ENCODE measurements around the gene RAB14.

The RAB14 gene

DNA sequence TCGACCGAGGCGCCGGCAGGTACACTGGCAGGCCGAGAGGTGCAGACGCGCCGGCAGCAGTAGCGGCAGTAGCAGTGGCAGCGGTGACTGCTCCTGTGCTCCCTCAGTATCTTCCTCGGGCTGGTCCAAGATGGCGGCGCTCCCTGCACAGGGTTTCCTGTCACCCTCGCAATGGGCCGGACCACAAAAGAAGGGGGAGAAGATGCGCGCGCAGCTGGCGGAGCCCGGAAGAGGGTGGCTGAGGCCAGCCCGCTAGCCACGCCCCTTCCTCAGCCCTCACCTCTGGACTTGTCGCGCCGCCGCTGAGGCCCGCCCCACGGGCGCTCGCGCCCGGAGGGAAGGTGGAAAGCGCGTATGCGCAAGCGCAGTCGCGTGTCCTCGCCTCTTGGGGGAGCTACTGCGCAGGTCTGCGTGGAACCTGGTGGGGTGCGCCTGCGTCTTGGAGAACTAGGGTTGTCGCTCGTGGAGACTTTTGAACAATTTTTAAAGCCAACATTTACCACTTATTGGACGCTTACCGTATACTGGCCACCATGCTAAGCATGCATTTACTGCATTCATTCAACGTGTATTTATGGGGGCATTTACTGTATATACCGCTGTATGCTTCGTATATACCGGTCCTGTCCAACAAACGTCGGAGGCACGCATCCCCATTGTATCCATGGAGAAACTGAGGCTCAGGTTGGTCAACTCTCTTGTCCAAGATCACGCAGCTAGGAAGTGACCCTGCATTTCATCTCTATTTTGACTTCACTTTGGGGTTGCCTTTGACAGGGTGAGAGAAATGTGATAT lies at the start of gene RAB14:
TSS of gene RAB14 (minus strand) at position 132 of the 796 bp plus-strand sequence. CDS start 8,457 bp downstream, outside the sequence.
- no peaks in the 10 kb centered on the region for H3K27me3 Mint-ChIP-seq
- H3K27ac Mint-ChIP-seq, result peak within 1 kb of the TSS; percentile 88
- peaks cover 51% of the 10 kb centered on the region for H3K4me1 Mint-ChIP-seq (ENCODE audit: low read depth)
- H3K9me3 Mint-ChIP-seq (ENCODE audit: low read depth), result no peaks in the 10 kb centered on the region
- H3K36me3 Mint-ChIP-seq, result no peaks in the 10 kb centered on the region
- peak within 1 kb of the TSS; percentile 93 for H3K4me3 Mint-ChIP-seq

DNA sequence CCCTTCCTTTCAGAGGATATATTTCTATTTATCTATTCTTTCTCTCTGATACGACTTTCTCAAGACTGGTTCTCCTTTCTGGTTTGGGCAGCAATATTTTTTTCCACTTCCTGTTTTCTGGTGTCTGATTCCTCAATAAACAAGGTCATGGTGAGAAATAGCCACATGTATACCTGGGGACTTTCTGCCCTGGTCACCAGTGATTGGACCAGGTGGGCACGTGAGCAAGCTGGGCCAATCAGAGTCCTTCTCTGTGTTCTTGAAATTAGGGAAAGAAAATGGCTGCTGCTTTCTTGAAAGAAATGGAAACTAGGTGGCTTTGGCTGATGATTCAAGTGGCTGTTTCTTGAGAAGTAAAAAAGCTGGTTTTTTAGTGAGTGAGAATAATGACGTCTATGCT lies 47.9 kb upstream of the RAB14 start:
- H3K27ac Mint-ChIP-seq, result no peak overlapping the region
- H3K36me3 Mint-ChIP-seq, result peaks cover 12% of the 10 kb centered on the region
- H3K4me3 Mint-ChIP-seq, result no peak overlapping the region
- no peaks in the 10 kb centered on the region for H3K27me3 Mint-ChIP-seq
- no peaks in the 10 kb centered on the region for H3K9me3 Mint-ChIP-seq (ENCODE audit: low read depth)
- H3K4me1 Mint-ChIP-seq (ENCODE audit: low read depth), result peaks cover 3% of the 10 kb centered on the region

DNA sequence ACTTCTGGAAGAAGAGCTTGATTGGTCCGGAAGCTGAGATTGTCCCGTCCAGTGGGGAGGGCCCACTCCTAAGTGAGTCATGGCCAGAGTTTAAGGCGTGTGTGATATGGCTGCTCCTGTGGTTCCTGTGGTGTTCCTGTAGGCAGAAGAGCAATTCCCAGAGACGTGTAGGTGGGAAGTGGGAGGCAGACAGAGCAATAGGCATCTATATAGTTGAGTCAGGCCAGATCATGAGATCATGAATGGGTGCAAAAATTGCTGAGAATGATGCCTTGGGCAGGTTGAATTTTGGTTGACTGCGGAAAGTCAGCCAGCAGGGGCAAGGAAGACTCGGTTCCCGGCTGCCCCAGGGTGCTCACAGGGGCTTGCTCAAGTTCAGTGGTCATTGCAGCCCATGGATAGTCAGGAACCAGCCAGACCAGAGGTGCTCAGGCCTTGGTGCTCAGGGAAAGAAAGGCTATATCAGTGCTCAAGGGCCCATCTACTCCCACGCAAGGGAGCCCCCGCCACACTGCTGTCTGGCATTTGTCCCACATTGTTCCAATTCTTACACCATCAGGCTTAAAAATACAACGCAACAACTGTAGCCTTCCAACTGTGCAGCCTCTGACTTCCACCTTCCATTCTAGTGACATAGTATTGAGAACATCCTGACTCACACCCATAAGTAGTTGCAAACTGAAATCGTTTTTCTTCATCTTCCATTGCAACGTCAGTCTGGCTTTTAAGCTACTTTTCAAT lies 45.3 kb upstream of the RAB14 start:
- Mint-ChIP-seq H3K36me3 (peaks cover 19% of the 10 kb centered on the region), H3K27ac (no peak overlapping the region), H3K4me3 (no peak overlapping the region)

DNA sequence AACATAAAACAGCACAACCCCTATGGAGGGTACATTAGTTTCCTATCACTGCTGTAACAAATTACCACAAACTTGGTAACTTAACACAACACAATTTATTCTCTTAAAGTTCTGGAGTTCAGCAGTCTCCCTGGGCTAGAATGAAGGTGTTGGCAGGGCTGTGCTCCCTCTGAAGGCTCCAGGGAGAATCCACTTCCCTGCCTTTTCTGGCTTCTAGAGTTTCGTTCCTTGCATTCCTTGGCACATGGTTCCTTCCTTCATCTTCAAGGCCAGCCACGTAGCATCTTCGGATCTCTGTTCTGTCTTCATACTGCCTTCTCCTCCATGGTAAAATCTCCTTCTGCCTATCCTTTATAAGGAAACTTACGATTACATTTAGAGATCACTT lies 41.3 kb upstream of the RAB14 start:
- H3K4me3 Mint-ChIP-seq, result no peak overlapping the region
- no peaks in the 10 kb centered on the region for H3K4me1 Mint-ChIP-seq (ENCODE audit: low read depth)
- H3K36me3 Mint-ChIP-seq, result peaks cover 33% of the 10 kb centered on the region
- peaks cover 4% of the 10 kb centered on the region for H3K9me3 Mint-ChIP-seq (ENCODE audit: low read depth)
- H3K27me3 Mint-ChIP-seq, result no peaks in the 10 kb centered on the region
- no peak overlapping the region for H3K27ac Mint-ChIP-seq

More for the DNA sequence above, 45.3 kb upstream of the RAB14 start:
- no peaks in the 10 kb centered on the region for H3K27me3 Mint-ChIP-seq
- no peaks in the 10 kb centered on the region for H3K4me1 Mint-ChIP-seq (ENCODE audit: low read depth)
- H3K9me3 Mint-ChIP-seq (ENCODE audit: low read depth), result peaks cover 4% of the 10 kb centered on the region

DNA sequence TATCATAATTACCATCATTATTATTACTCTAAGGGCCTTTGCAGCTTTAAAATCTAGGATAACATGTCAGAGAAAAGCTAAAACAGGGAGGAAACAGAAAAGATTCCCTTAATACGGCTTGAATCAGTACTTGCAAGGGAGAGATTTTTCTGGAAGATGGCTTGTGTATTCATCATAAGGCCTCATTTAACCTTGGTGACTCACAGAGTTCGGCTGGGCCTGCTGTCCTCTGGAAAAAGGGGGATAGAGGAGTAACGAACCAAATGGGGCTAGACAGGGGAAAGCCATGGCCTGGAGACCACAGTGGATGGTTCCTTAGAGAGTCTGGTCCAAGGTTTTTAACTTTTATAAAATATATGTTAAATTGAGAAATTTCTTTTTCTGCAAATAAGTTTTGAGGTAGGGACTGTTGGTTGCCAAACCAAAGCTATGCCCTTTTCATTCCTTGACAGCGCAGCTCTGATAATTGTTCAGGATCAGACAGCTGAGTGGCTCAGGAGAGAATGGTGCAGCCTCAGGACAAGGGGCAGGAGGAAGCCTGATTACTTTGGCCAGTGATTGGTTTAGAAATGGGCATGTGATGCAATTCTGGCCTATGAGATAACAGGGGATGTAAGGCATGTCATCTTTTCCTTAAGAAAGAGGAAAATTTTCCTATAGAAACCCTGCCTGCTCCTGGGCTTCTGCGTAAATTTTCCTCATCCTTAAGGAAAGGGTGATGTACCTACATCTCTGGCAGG lies 40.7 kb upstream of the RAB14 start:
- Mint-ChIP-seq H3K27me3 (no peaks in the 10 kb centered on the region), H3K9me3 (ENCODE audit: low read depth) (peaks cover 4% of the 10 kb centered on the region), H3K4me3 (no peak overlapping the region), H3K27ac (no peak overlapping the region), H3K4me1 (ENCODE audit: low read depth) (no peaks in the 10 kb centered on the region), H3K36me3 (peaks cover 33% of the 10 kb centered on the region)

DNA sequence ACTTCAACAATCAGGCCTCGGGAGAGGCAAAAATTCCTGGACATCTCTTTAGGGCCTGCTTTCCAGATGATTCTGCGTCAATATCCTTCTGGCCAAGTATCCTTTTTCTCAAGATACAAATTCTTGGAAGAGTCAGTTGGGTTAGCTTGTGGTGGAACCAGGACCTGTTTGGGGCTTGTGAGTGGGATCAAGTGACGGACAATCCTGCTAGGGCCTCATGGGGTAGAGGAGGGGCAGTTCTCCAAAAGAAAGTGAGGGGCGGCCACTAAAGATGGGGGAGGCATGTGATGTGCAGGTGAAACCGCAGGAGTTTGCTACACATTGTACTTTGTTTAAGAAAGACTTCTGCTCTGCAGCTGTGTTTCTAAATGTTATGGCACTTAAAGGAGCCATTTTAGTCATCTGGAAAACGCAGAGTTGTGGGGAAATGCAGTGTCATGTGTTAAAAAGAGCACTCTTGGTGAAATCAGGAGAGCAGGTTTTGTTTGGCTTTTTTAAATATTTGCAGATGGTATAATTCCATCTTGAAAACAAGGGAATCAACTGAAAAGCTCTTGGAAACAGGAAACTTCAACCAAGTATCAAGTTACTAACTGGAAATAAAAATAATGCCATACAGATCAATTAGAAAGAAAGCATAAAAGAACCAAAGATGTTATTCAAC lies 38.9 kb upstream of the RAB14 start:
- H3K27ac Mint-ChIP-seq, result no peak overlapping the region
- peaks cover 29% of the 10 kb centered on the region for H3K36me3 Mint-ChIP-seq

DNA sequence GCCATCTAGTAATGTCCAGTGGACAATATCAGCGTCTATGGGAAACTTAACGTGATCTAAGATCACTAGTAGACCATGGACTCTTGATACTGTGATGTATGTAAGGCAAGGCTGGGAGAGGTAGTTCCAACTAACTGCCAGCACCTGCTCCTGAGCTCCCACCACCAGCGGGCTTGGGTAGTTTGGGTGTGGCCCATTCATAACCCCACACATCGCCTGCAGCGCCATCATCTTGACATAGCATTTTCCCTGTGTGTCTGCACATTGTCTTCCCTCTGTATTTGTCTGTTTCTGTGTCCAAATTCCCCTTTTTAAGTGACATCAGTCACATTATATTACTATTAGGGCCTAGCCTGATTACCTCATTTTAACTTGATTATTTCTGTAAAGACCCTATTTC lies 38.2 kb upstream of the RAB14 start:
- Mint-ChIP-seq H3K27ac (no peak overlapping the region), H3K9me3 (ENCODE audit: low read depth) (peaks cover 4% of the 10 kb centered on the region), H3K36me3 (peaks cover 27% of the 10 kb centered on the region), H3K27me3 (no peaks in the 10 kb centered on the region), H3K4me3 (no peak overlapping the region), H3K4me1 (ENCODE audit: low read depth) (no peaks in the 10 kb centered on the region)

More for the DNA sequence above, 38.9 kb upstream of the RAB14 start:
- H3K27me3 Mint-ChIP-seq, result no peaks in the 10 kb centered on the region
- H3K4me3 Mint-ChIP-seq, result no peak overlapping the region
- H3K4me1 Mint-ChIP-seq (ENCODE audit: low read depth), result no peaks in the 10 kb centered on the region
- H3K9me3 Mint-ChIP-seq (ENCODE audit: low read depth), result peaks cover 4% of the 10 kb centered on the region

DNA sequence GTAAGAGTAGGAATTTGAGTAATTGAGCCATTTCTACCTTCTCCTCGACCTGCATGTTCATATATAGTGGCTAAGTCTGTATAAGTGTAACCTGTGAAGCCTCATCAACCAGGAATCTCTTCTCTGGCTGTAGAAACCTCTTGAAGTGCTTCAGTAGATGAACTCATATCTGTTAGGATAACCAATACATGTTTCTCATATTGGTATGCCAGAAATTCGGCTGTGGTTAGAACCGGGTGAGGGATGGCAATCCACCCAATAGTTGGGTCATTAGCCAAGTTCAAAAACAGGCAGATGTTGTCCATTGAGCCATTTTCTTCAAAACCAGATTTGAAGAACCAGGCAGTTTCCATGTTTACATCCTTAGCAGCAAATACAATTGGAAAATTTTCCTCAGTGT lies 37.4 kb upstream of the RAB14 start:
- peaks cover 4% of the 10 kb centered on the region for H3K9me3 Mint-ChIP-seq (ENCODE audit: low read depth)
- no peaks in the 10 kb centered on the region for H3K4me1 Mint-ChIP-seq (ENCODE audit: low read depth)
- no peaks in the 10 kb centered on the region for H3K27me3 Mint-ChIP-seq
- no peak overlapping the region for H3K27ac Mint-ChIP-seq
- H3K36me3 Mint-ChIP-seq, result peaks cover 31% of the 10 kb centered on the region
- no peak overlapping the region for H3K4me3 Mint-ChIP-seq

DNA sequence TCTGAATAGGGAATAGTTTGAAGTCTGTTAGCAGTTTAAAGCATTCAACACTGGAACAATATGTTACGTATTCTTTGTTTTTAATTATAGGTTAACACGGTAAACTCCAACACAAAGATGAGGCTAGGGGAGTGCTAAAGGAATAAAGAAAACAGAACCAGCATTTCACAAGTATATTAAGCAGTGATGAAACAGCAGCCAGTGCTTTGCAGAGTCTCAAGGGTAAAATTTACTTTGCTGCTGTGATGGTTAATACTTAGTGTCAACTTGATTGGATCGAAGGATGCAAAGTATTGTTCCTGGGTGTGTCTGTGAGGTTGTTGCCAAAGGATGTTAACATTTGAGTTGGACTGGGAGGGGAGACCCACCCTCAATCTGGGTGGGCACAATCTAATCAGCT lies 36.2 kb upstream of the RAB14 start:
- H3K36me3 Mint-ChIP-seq, result peaks cover 25% of the 10 kb centered on the region
- no peaks in the 10 kb centered on the region for H3K27me3 Mint-ChIP-seq
- H3K9me3 Mint-ChIP-seq (ENCODE audit: low read depth), result no peaks in the 10 kb centered on the region
- no peak overlapping the region for H3K27ac Mint-ChIP-seq
- H3K4me1 Mint-ChIP-seq (ENCODE audit: low read depth), result no peaks in the 10 kb centered on the region
- H3K4me3 Mint-ChIP-seq, result no peak overlapping the region

DNA sequence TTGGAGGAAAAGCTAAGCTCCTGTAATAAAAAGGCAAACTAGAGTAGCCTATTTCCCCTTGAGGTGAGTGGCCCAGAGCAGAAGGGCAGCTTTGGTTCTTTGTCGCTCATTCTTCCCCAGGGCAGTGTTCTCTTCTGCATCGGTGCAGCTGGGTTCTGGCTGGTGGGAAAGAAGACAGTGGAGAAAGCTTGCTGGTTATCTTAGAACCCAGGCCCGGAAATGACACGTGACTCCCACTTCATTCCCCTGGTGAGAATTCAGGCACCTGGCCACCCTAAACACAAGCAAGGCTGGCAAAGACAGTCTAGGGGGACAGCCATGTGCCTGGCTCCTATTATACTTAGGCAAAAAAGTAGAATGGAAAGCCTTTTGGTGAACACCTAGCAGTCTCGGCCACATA lies 33.8 kb upstream of the RAB14 start:
- no peaks in the 10 kb centered on the region for H3K27me3 Mint-ChIP-seq
- no peaks in the 10 kb centered on the region for H3K4me1 Mint-ChIP-seq (ENCODE audit: low read depth)
- no peaks in the 10 kb centered on the region for H3K9me3 Mint-ChIP-seq (ENCODE audit: low read depth)
- H3K36me3 Mint-ChIP-seq, result peaks cover 28% of the 10 kb centered on the region
- no peak overlapping the region for H3K27ac Mint-ChIP-seq
- no peak overlapping the region for H3K4me3 Mint-ChIP-seq

DNA sequence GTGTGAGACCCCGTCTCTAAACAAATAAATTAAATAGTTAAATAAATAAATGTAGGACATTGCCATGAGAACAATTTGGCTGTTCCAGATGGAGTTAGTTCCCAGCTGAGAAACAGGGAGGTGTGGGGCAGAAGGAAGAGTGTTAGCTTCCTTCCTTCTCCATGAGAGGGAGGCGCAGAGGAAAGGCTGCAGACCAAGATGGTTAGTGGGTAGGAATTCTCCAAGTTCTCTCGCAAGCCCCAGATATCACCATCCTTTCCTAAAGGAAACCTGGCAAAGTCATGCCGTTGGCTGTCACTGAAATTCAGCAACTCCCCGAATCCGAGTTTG lies 33.1 kb upstream of the RAB14 start:
- no peak overlapping the region for H3K4me3 Mint-ChIP-seq
- H3K4me1 Mint-ChIP-seq (ENCODE audit: low read depth), result no peaks in the 10 kb centered on the region
- H3K9me3 Mint-ChIP-seq (ENCODE audit: low read depth), result no peaks in the 10 kb centered on the region
- H3K27ac Mint-ChIP-seq, result no peak overlapping the region
- peaks cover 23% of the 10 kb centered on the region for H3K36me3 Mint-ChIP-seq
- H3K27me3 Mint-ChIP-seq, result no peaks in the 10 kb centered on the region

DNA sequence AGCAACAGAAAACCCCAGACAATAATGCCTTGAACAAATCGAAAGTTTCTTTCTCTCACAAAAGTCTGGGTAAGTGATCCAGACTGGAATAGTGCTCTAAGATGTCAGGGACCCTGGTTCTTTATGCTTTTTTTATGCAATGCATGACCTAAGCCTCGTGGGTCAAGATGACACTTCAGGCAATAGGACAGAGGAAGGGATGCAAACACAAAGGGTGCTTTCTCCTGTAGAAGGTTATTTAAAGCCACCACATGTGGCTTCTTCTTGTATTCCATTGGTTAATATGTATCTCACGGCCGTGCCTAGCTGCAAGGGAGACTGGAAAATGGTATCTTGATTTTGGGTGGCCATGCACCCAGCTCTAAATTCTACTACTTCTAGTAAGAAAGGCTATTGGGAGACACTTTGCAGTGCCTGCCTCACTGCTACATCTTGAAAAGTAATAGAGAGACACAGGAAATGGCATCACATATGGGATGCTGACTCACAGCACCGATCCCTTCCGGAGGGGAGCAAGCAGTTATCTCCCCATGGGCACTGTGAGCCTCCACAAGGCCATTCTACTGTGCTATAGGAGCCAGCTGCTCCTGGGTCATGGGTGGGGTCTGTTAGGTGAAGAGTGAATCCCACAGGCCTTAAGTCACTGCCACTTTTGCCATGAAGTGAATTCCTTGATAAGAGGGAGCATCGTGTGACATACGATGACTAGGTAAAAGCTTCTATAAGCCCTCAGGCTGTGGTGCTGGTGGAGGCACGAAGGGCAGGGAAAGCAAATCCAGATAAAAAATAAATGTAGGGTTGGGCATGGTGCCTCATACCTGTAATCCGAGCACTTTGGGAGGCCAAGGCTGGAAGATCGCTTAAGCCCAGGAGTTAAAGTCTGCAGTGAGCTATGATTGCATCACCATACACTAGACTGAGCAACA lies 32.5 kb upstream of the RAB14 start:
- H3K4me1 Mint-ChIP-seq (ENCODE audit: low read depth), result no peaks in the 10 kb centered on the region
- H3K27me3 Mint-ChIP-seq, result no peaks in the 10 kb centered on the region
- H3K36me3 Mint-ChIP-seq, result peaks cover 23% of the 10 kb centered on the region
- no peak overlapping the region for H3K4me3 Mint-ChIP-seq
- H3K27ac Mint-ChIP-seq, result no peak overlapping the region
- no peaks in the 10 kb centered on the region for H3K9me3 Mint-ChIP-seq (ENCODE audit: low read depth)

DNA sequence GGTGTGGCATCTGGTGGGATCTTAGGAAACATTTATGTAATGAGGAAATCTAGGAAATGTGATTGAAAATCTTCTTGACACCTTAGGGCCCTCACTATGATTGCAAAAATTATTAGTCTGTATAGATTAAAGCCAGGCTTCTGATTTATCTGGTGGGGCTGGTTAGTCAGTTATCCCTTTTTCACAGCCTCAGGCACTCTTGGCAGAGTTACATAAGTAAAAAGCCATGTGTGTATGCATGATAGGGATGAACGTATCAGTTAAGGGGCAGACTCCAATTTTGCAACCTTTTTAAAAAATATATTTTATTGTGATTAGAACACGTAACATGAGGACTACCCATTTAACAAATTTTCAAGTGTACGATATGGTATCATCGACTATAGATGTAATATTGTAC lies 30.6 kb upstream of the RAB14 start:
- no peaks in the 10 kb centered on the region for H3K27me3 Mint-ChIP-seq
- H3K9me3 Mint-ChIP-seq (ENCODE audit: low read depth), result no peaks in the 10 kb centered on the region
- H3K4me3 Mint-ChIP-seq, result no peak overlapping the region
- H3K27ac Mint-ChIP-seq, result no peak overlapping the region
- H3K4me1 Mint-ChIP-seq (ENCODE audit: low read depth), result no peaks in the 10 kb centered on the region
- peaks cover 20% of the 10 kb centered on the region for H3K36me3 Mint-ChIP-seq

DNA sequence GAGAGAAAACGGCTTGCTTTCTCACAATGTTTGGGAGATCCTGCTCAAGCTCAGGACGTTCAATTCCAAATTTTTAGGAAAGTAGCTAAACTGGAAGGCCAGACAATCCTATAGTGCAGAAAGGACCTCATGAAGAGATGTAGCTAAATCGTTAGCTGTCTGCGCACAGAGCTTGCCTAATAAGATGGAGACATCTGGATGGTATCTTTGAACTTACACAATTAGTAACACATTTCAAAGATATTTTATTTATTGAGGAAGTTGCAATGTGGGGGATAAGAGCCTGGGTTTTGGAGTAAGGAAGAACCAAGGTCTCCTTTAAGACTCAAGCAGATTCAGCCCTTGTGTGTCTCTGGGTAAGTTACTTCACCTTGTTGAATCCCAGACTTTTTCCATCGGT lies 28.6 kb upstream of the RAB14 start:
- no peaks in the 10 kb centered on the region for H3K27me3 Mint-ChIP-seq
- no peak overlapping the region for H3K27ac Mint-ChIP-seq
- H3K9me3 Mint-ChIP-seq (ENCODE audit: low read depth), result no peaks in the 10 kb centered on the region
- H3K4me3 Mint-ChIP-seq, result no peak overlapping the region
- H3K36me3 Mint-ChIP-seq, result peaks cover 16% of the 10 kb centered on the region
- no peaks in the 10 kb centered on the region for H3K4me1 Mint-ChIP-seq (ENCODE audit: low read depth)
